ENCODE results near the gene SOX5. TPM values are rescaled to one million over a fixed set of nuclear protein-coding genes. Genes with fewer than 3 reads are reported as not detected.

Gene SOX5
- total and polyA plus RNA-seq, 2 of the 8 experiments (the other 6 are each of a cell fraction or from before 2014, with no cell fraction given): 2.2 to 2.6 TPM

- 86% methylated on average over 2 of the region's 2 CpGs; no CpG with 5 or more reads in 1 of the 2 experiments for WGBS, 2 experiments (ENCODE audit: extremely low coverage in 1 of 2, insufficient coverage in 1 of 2, insufficient read length in 1 of 2, insufficient replicate concordance in 2 of 2, low coverage in 1 of 2, low lambda C conversion rate in 2 of 2, missing lambda C conversion rate in 1 of 2)
- H2BK15ac ChIP-seq (ENCODE audit: low read length): no peak overlapping the region
- DNase-seq (ENCODE audit: low read depth in 1 of 2, low spot score in 2 of 2): no peak
- H2AK5ac ChIP-seq (ENCODE audit: low read depth, low read length): no peak overlapping the region
- H4K5ac ChIP-seq (ENCODE audit: insufficient read length, low read depth, low read length): no peak overlapping the region
- no peak overlapping the region for H3K56ac ChIP-seq (replicated peaks; ENCODE audit: insufficient read length, low read depth, low read length)
- POLR2A ChIA-PET (ENCODE audit: partially characterized antibody): no interaction called here
- no peaks in the 10 kb centered on the region for H3K23me2 ChIP-seq (ENCODE audit: low read depth, low read length)
- no peak overlapping the region for H2BK5ac ChIP-seq (ENCODE audit: low read depth, low read length)
- H3K9ac ChIP-seq (replicated peaks in 1 of 4; ENCODE audit: extremely low read depth in 1 of 4, low read depth in 3 of 4, low read length in 3 of 4): no peak overlapping the region
- H3K18ac ChIP-seq (ENCODE audit: extremely low read depth, low read length): no peak overlapping the region
- H2AFZ ChIP-seq (ENCODE audit: low read length): no peak overlapping the region
- no peak overlapping the region for H2BK20ac ChIP-seq (ENCODE audit: low read length)
- CTCF ChIA-PET (ENCODE audit: partially characterized antibody): interaction anchor here (1.3 kb wide), 1 partner anchor 38 kb away, joined by 3 read pairs; no protein-coding TSS in a partner anchor
- H4K91ac ChIP-seq (replicated peaks; ENCODE audit: insufficient read length, low read length): no peak overlapping the region
- H3K36me3 ChIP-seq (ENCODE audit: control insufficient read depth in 2 of 4, insufficient read depth in 4 of 4, low read length in 3 of 4): no peaks in the 10 kb centered on the region
- no peak overlapping the region for H2BK120ac ChIP-seq (replicated peaks; ENCODE audit: low read depth, low read length)
- no peak overlapping the region for H4K8ac ChIP-seq (ENCODE audit: extremely low read depth, insufficient read depth, low read length)
- no peak overlapping the region for H3K4me2 ChIP-seq (ENCODE audit: insufficient read depth in 1 of 2, low read depth in 2 of 2, low read length in 2 of 2)
- no peaks in the 10 kb centered on the region for H3K79me2 ChIP-seq (ENCODE audit: control insufficient read depth in 1 of 2, insufficient read depth in 2 of 2, low read length in 2 of 2)
- FAIRE-seq: no peak
- H3K14ac ChIP-seq (ENCODE audit: insufficient read length): no peak overlapping the region
- no peaks in the 10 kb centered on the region for H3K4me1 ChIP-seq (replicated peaks in 1 of 4; ENCODE audit: control insufficient read depth in 3 of 4, insufficient read depth in 4 of 4, low read length in 3 of 4)
- no peaks in the 10 kb centered on the region for H3K79me1 ChIP-seq (ENCODE audit: low read depth, low read length)
- no peak overlapping the region for H2BK12ac ChIP-seq (ENCODE audit: low read depth, low read length)
- H3K4me3 ChIP-seq (ENCODE audit: extremely low read depth in 1 of 4, insufficient read depth in 2 of 4, low read depth in 3 of 4, low read length in 4 of 4): no peak overlapping the region
- no peaks in the 10 kb centered on the region for H4K20me1 ChIP-seq (replicated peaks in 1 of 2; ENCODE audit: control insufficient read depth in 1 of 2, insufficient read depth in 2 of 2, low read length in 2 of 2)
- H3K4ac ChIP-seq (replicated peaks; ENCODE audit: insufficient read length, low read depth, low read length): no peak overlapping the region
- no peak overlapping the region for H3K27ac ChIP-seq (ENCODE audit: low read depth, low read length)
- H3K23ac ChIP-seq (ENCODE audit: insufficient read length): no peak overlapping the region
- H3K27me3 ChIP-seq (replicated peaks in 1 of 4; ENCODE audit: control insufficient read depth in 3 of 4, extremely low read depth in 1 of 4, insufficient read depth in 3 of 4, low read length in 3 of 4): no peaks in the 10 kb centered on the region
- H3K9me3 ChIP-seq (ENCODE audit: insufficient read depth in 2 of 2, low read depth in 1 of 2, low read length in 1 of 2): no peaks in the 10 kb centered on the region
- TF ChIP-seq ASH2L (IDR thresholded peaks at IDR 0.05; ENCODE audit: low read length) (no peak), KDM4A (IDR thresholded peaks at IDR 0.05; ENCODE audit: low read depth, low read length, severe bottlenecking) (no peak), RNF2 (IDR thresholded peaks at IDR 0.05; ENCODE audit: borderline replicate concordance, low read depth, low read length, missing control alignments, poor library complexity, severe bottlenecking) (no peak), USF2 (IDR thresholded peaks at IDR 0.05; ENCODE audit: low read length) (no peak), CTBP2 (IDR thresholded peaks at IDR 0.05; ENCODE audit: borderline replicate concordance, insufficient read depth, insufficient read length, low read length) (no peak), MAFK (IDR thresholded peaks at IDR 0.05; ENCODE audit: low read depth, low read length) (no peak), RXRA (IDR thresholded peaks at IDR 0.05; ENCODE audit: insufficient read depth, low read depth, low read length) (no peak), TAF7 (optimal IDR thresholded peaks at IDR 0.05; ENCODE audit: borderline replicate concordance, low read depth, low read length) (no peak), POLR2A (IDR thresholded peaks at IDR 0.05; ENCODE audit: control extremely low read depth in 1 of 2, low read depth in 2 of 2, low read length in 2 of 2) (no peak), CEBPB (IDR thresholded peaks at IDR 0.05; ENCODE audit: low read depth, low read length) (no peak)
Observed at GRCh38 chr12:23484238-23484637, 465.2 kb downstream of the SOX5 start.
